ENCODE measurements around the gene GATB. TPM values are rescaled to one million over a fixed set of nuclear protein-coding genes. Genes with fewer than 3 reads are reported as not detected.

Gene GATB
- total and polyA plus RNA-seq, 12 donors: 17.2 to 59.8 (median 36.6) TPM

DNA sequence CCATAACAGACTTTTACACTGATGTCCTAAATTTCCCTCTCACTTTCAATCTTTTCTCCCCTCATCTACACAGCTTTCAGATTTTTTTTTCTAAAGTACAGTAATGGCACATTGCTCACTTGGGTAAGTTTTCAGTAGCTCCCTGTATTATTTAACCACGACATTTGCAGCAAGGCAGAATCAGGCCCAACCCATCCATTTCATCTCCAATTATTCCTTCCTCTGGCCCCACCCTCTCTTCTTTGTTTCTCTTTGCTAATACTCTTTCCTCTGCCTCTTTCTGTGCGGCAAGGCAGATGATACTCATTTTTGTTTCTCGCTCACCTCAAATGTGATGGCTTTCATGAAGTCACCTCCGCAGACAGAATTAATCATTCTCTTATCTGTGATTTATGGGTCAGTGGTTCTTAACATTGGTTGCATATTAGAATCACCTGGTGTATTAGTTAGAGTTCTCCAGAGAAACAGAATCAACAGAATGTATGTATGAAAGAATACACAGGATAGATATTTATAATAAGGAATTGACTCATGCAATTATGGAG is 43.4 kb upstream of the GATB start:
- Histone ChIP-seq H3K9me3 (replicated peaks in 1 of 3) (no peaks in the 10 kb centered on the region), H3K4me3 (no peak overlapping the region), H3K27ac (no peak overlapping the region), H3K4me1 (replicated peaks in 1 of 2) (peaks cover 0 to 9% of the 10 kb centered on the region in 2 donors), H3K36me3 (replicated peaks in 1 of 2) (no peaks in the 10 kb centered on the region), H3K27me3 (no peaks in the 10 kb centered on the region)
- 85 to 93% (median 92%) methylated on average over 4 of the region's 4 CpGs for WGBS, 4 donors
- intact Hi-C loops (cut with DNase I): no loop called here
- no peak for DNase-seq
- TF ChIP-seq POLR2A (IDR thresholded peaks at IDR 0.05): no peak
- TF ChIP-seq, protein P1, sequence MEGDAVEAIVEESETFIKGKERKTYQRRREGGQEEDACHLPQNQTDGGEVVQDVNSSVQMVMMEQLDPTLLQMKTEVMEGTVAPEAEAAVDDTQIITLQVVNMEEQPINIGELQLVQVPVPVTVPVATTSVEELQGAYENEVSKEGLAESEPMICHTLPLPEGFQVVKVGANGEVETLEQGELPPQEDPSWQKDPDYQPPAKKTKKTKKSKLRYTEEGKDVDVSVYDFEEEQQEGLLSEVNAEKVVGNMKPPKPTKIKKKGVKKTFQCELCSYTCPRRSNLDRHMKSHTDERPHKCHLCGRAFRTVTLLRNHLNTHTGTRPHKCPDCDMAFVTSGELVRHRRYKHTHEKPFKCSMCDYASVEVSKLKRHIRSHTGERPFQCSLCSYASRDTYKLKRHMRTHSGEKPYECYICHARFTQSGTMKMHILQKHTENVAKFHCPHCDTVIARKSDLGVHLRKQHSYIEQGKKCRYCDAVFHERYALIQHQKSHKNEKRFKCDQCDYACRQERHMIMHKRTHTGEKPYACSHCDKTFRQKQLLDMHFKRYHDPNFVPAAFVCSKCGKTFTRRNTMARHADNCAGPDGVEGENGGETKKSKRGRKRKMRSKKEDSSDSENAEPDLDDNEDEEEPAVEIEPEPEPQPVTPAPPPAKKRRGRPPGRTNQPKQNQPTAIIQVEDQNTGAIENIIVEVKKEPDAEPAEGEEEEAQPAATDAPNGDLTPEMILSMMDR (IDR thresholded peaks at IDR 0.05): no peak

DNA sequence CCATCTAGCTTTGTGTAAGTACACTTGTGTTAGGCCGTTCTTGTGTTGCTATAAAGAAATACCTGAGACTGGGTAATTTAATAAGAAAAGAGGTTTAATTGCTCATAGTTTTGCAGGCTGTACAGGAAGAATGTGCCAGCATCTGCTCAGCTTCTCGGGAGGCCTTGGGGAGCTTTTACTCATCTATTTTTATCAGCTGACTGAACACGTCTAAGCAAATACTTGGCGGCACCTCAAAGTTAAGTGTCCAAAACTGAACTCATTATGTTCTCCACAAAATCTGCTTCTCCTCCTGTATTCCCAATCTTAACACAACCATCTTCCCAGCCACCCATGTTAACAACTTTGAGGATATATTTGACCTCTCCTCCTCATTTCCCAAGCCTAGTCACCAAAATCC is 42.4 kb upstream of the GATB start:
- WGBS, 4 donors: 64 to 67% (median 66%) methylated on average over 4 of the region's 4 CpGs
- intact Hi-C loops (cut with DNase I): no loop called here
- no peaks in the 10 kb centered on the region for H3K9me3 ChIP-seq (replicated peaks in 1 of 3)
- no peak for DNase-seq
- H3K4me1 ChIP-seq (replicated peaks in 1 of 2): peaks cover 0 to 9% of the 10 kb centered on the region in 2 donors
- TF ChIP-seq, protein P1 (IDR thresholded peaks at IDR 0.05): no peak
- TF ChIP-seq POLR2A (IDR thresholded peaks at IDR 0.05): no peak
- H3K4me3 ChIP-seq: no peak overlapping the region
- no peaks in the 10 kb centered on the region for H3K36me3 ChIP-seq (replicated peaks in 1 of 2)
- no peak overlapping the region for H3K27ac ChIP-seq
- H3K27me3 ChIP-seq: no peaks in the 10 kb centered on the region

DNA sequence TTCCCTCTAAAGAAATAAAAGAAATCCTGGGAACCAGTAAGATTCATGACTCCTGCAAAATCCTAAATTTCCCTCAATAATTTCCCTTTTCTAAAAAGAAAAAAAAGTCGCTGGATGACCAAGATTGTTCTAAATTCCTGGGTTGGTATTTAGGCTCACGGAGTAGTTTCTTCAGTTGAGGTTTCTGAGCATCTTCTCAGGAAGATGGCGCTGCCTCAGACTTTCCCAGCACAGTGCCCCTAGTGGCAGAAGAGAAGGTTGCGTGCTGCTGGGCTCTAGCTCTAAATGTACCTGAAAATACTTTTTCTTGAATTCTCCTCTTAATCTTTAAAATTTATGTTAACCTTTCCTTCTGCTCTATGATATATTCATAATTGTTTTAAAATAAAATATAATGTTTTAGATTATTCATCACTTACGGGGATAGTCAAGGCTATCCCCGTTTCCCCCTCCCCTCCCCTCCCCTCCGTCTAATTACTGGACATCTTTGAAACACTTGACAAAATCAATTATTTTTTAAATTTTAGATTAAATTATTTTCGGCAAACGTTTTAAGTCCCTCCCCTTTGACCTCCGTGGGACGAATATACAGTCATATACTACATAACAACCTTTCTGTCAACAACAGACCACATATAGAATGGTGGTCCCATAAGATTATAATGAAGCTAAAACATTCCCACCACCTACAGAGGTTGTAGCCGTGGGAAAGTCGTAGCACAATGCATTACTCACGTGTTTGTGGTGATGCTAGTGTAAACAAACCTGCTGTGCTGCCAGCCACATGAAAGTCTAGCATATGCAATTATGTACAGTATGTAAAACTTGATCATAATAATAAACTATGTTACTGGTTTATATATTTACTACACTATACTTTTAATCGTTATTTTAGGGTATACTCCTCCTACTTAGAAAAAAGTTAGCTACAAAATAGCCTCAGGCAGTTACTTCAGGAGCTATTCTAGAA is 41.0 kb upstream of the GATB start:
- DNase-seq: peak in 6 of 7 donors; percentile 37 to 62 (median 58)
- intact Hi-C loops (cut with DNase I): no loop called here
- TF ChIP-seq POLR2A (IDR thresholded peaks at IDR 0.05): no peak
- TF ChIP-seq, protein P1 (IDR thresholded peaks at IDR 0.05): peak; percentile 53 to 83 (median 68)

DNA sequence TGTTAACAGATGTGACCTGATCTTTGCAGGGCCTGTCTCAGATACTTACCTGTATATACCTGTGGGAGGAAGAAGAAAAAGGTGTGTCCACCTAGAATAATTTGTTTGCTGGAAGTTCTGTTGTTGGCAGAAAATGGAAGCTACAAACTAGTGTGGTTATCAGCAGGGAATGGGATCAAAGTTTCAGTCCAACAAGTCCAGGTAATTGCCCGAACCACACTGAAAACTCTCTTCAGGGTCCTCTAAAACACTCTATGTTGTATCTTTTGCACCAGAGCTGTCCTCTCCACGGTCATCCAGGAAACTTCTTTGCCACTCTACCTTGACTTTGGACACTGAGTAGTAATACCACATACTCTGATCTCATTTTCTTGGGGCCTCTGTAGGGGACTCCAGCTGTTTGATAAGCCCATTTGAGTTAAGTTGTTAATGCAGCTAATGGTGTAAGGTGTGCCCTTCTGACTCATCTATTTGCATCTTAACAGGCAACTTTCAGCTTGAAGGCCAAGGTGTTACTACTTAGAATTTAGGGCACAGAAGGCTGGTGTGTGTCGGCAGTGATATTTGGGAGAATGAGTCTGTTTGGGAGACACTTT is 38.7 kb upstream of the GATB start:
- DNase-seq: no peak
- Histone ChIP-seq H3K27me3 (no peaks in the 10 kb centered on the region), H3K9me3 (replicated peaks in 1 of 3) (no peaks in the 10 kb centered on the region), H3K4me3 (no peak overlapping the region), H3K27ac (no peak overlapping the region), H3K4me1 (replicated peaks in 1 of 2) (no peaks in the 10 kb centered on the region), H3K36me3 (replicated peaks in 1 of 2) (no peaks in the 10 kb centered on the region)
- TF ChIP-seq, protein P1 (IDR thresholded peaks at IDR 0.05): no peak
- no peak for TF ChIP-seq POLR2A (IDR thresholded peaks at IDR 0.05)
- WGBS, 4 donors: 81 to 90% (median 86%) methylated on average over 3 of the region's 3 CpGs
- intact Hi-C loops (cut with DNase I): no loop called here

More for the DNA sequence above, 41.0 kb upstream of the GATB start:
- 59 to 66% (median 63%) methylated on average over 15 of the region's 15 CpGs for WGBS, 4 donors
- Histone ChIP-seq H3K27me3 (no peaks in the 10 kb centered on the region), H3K27ac (no peak overlapping the region), H3K4me1 (replicated peaks in 1 of 2) (peaks cover 0 to 7% of the 10 kb centered on the region in 2 donors), H3K36me3 (replicated peaks in 1 of 2) (no peaks in the 10 kb centered on the region), H3K4me3 (no peak overlapping the region), H3K9me3 (replicated peaks in 1 of 3) (no peaks in the 10 kb centered on the region)

All from adrenal gland (tissue), 12 donors.